Left renal pelvis (tissue), 4 donors: ENCODE measurements around the gene ORC3. TPM values are rescaled to one million over a fixed set of nuclear protein-coding genes. Genes with fewer than 3 reads are reported as not detected.
"Not testable (repeated sequence)": the region's sequence is repeated elsewhere in the genome, so short reads cannot be mapped to it uniquely, and the experiment has no call there.

Experiments
- DNase-seq, 4 donors: peaks; one replicate each; pipeline ENCODE4 v3.0.0-alpha.2; 2013; ENCODE audit warnings: low read depth in 4 of 4, low spot score in 3 of 4
- polyA plus RNA-seq, 4 donors: library from polyadenylated mRNA; unstranded; fragments of 120-200 nt; gene quantifications; one replicate each; pipeline ENCODE4 v1.2.1, GENCODE V29; 2013; ENCODE audit not compliant: insufficient read length in 4 of 4

Gene ORC3
- polyA plus RNA-seq, 4 donors: 34.5 to 49.8 (median 40.3) TPM

DNA sequence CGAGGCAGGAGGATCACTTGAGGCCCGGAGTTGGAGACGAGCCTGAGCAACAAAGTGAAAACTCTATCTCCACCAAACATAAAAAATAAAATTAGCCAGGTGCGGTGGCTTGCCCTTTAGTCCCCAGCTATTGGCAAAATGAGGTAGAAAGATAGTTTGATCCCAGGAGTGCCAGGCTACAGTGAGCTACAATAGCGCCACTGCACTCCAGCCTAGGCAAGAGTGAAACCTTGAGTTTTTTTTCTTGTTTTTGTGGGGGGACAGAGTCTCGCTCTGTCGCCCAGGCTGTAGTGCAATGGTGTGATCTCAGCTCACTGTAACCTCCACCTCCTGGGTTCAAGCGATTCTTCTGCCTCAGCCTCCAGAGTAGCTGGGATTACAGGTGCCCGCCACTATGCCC lies 98.0 kb downstream of the ORC3 start:
- not testable (repeated sequence) for DNase-seq

DNA sequence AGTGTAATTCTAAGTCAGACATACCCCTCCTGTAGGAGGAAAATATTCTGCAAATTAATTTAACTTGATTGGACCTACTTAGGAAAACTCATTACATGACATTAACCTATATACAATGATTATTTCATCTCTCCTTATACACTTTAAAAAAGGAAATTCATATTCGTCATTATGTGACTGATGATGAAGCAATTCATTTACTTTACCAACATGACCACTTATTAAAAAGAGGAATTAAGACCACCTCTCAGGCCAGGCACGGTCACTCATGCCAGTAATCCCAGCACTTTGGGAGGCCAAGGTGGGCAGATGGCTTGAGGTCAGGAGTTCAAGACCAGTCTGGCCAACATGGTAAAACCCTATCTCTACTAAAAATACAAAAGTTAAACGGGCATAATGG lies 100.5 kb downstream of the ORC3 start:
- DNase-seq: no peak

GRCh38 chr6:87692086-87692485 lies 102.2 kb downstream of the ORC3 start:
- no peak for DNase-seq

- DNase-seq: not testable (repeated sequence)
Observed at GRCh38 chr6:87696817-87697216, 106.9 kb downstream of the ORC3 start.

DNA sequence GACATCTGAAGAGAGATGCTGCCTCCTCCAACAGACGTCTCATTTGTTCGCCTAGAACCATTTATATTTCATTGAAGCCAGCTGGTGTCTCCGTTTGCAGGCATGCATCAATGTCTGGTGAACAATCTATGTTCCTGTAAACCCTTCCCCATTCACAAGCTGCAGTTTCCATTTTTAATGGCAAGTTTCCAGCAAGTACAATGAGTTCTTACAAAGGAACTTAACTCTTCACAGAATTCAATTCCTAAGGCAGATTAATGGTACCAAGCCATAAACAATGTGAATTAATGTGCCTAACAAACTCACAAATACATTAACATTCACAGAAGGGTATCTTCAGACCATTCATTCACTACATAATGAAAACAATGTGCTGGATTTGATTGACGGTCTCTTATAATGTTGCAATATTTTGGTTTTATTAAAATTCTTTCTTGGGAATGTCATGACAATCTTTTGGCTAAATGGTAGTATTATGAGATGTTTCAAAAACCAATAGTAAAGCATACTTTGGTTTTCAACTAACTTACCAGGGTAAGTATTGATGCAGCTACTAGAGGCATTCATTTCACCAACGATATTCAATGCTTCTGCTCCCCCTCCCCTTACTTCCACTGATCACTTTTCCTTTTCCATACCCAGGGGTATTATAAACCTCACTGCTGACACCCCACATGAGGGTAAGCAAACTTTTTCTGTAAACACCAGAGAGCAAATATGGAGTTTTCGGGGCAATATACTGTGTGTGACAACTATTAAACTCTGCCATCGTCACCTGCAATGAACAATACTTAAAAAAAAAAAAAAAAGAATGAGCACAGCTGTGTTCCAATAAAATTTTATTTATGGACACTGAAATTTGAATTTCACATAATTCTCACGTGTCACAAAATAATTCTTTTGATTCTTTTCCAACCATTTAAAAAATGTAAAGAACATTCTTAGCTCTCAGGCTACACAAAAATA lies 107.9 kb downstream of the ORC3 start:
- peak in 3 of 4 donors; percentile 56 to 74 (median 64) for DNase-seq

DNA sequence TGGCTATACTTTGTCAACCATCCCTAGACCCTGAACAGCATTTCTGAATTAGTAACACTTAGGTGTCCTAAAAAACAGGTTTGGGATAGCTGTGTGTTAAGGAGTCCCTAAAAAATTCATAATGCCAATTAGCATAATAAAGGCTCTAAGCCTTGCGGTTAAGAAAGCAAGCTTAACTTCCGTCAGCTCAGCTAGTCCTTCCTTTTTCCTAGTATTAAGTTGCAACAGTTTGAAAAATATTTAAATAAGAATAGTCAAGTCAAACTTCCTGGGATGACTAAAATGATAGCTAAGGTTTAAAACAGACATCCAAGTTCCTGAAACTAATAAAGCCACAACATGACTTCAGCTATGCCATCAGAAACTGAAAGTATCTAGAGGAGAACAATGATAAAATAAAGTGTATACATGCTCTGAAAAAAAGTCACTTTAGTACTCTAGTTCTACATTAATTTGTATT lies 108.6 kb downstream of the ORC3 start:
- DNase-seq: no peak

- no peak for DNase-seq
Observed at GRCh38 chr6:87699576-87699975, 109.6 kb downstream of the ORC3 start.

DNA sequence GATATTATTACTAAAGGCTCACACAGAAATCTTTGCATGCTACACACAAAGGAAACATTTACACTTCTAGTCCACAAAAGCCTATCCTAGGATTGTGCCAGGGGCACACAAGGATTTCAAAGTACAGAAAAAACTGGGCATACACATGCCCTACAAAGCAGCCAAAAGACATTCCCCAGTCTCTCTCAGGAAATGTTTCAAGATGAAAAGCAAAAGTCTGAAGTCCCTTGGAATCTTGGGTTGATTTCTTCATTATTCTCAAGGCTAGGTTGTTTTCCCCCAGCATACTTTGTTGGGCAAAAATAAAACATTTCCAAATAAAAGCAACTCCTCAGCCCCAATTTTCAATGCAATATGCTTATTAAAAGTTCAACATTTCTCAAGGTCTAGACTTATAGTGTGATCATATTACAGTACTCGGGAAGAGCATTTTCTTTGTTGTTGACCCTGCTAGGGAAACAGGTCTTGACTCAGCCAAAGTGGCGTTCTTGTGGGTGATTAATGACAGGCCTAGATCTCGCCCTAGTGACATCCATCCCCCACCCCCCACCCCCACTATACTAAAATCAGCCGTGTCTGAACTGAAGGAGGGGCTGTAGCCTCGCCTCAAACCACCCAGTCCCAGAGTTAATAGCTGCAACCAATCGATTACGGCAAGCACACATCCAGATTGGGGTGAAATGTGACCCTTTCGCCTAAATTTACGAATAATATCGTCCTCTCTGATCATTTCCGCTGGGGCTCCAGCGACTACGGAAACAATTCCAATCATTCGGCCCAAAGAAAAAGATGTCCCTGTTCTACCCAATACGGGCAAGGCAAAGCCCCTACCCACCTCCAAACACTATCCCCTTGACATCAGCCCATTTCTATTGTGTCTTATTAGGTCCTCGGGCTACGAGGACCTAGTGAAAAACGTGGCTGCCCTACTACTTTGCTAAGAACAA lies 110.7 kb downstream of the ORC3 start:
- peak in 1 of 4 donors; percentile 50 for DNase-seq

DNA sequence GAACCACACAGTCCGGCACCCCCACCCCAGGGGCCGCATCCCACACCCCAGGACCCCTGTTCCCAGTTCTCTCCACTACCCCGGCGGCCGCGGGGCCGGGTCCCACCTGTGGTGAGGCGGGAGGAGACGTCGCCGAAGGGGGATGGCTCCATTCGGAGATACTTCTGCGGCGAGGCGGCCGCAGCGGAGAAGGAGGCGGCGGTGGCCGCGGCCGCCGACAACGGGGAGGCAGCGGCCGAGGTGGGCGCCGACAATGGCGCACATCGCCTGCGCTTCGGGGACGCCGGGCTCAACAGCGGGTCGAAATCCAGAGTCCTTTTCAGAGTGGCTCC lies 111.4 kb downstream of the ORC3 start:
- no peak for DNase-seq

- DNase-seq: peak; percentile 94 to 97 (median 97)
Observed at GRCh38 chr6:87701676-87702588, 112.0 kb downstream of the ORC3 start, which contains the start of gene AKIRIN2. AKIRIN2 (minus strand) TSS chr6:87702233; CDS start chr6:87701684, 549 bp downstream.

GRCh38 chr6:87702589-87702945 lies 112.6 kb downstream of the ORC3 start:
- DNase-seq: no peak

GRCh38 chr6:87703039-87703438 lies 113.1 kb downstream of the ORC3 start:
- not testable (repeated sequence) for DNase-seq

- no peak for DNase-seq
Observed at GRCh38 chr6:87705070-87705691, 115.2 kb downstream of the ORC3 start.

DNA sequence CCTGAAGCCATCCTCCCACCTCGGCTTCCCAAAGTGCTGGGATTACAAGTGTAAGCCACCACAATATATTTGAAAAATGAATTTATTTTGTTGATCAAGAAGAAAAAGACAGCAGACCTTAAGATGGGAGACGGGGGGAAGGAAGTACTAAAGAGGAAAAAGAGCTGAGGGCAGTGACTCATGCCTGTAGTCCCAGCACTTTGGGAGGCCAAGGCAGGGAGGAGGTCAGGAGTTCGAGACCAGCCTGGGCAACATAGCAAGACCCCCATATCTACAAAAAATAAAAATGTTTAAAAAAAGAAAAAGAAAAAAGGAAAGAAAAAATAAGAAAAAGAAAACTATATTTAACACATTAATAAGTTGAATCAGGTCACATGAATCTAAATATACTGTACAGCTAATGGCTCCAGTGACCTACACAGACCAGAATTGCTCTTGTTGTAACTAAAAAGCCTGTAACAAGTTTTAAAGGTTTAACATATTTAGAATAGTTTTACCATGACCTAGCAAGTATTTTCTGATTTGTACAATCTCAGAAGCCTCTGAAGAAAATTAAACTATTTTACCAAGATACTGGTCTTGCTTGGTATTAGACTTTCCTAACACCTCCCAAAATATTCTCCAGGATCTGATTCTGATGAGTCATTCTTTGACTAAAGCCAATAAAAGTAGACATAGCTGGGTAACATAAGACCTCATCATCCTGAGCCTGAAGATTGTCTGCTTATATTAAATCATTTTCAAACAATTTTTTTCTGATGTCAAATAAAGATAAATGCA lies 116.4 kb downstream of the ORC3 start:
- DNase-seq: no peak

DNA sequence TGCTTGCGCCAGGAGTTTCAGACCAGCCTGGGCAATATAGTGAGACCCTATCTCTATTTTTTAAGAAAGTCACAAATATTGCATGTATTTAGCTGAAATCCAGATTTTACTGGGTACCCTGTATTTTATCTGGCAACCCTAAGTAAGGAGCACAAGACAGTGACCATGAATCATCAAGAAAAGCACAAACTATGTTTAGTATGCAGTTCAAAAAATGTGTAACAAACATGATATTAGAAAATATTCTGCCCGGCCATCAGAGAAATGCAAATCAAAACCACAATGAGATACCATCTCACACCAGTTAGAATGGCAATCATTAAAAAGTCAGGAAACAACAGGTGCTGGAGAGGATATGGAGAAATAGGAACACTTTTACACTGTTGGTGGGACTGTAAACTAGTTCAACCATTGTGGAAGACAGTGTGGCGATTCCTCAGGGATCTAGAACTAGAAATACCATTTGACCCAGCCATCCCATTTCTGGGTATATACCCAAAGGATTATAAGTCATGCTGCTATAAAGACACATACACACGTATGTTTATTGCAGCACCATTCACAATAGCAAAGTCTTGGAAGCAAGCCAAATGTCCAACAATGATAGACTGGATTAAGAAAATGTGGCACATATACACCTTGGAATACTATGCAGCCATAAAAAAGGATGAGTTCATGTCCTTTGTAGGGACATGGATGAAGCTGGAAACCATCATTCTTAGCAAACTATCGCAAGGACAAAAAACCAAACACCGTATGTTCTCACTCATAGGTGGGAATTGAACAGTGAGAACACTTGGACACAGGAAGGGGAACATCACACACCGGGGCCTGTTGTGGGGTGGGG lies 118.9 kb downstream of the ORC3 start:
- not testable (repeated sequence) for DNase-seq

DNA sequence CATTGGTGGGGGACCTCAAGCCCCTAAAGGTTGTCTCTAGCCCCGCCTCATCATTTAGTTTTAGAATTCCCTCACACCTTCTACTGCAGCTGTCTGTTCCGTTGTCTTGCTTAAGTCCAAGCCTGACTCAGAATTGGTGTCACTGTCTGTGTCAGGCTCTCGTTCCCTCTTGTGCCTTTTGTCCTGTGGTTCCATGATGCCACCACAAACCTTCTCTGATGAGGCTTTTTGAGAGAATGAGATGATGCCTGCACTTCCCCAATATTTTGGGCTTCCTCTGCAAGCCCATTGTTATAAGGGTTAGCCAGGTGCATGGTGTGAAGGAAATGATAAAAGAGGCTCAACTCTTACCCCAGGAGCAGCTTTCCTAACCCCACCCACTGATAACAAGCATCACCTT lies 120.2 kb downstream of the ORC3 start:
- DNase-seq: no peak

GRCh38 chr6:87712713-87713112 lies 122.8 kb downstream of the ORC3 start:
- not testable (repeated sequence) for DNase-seq
